HG03064 (cell line): ENCODE measurements around the gene SVEP1.

Source experiments
- ATAC-seq: cut with Tn5 transposase; IDR thresholded peaks from one replicate; pipeline ENCODE4 v1.9.1; 2021; ENCODE audit warnings: low read depth; ENCODE audit not compliant: unreplicated experiment

SVEP1 gene

DNA sequence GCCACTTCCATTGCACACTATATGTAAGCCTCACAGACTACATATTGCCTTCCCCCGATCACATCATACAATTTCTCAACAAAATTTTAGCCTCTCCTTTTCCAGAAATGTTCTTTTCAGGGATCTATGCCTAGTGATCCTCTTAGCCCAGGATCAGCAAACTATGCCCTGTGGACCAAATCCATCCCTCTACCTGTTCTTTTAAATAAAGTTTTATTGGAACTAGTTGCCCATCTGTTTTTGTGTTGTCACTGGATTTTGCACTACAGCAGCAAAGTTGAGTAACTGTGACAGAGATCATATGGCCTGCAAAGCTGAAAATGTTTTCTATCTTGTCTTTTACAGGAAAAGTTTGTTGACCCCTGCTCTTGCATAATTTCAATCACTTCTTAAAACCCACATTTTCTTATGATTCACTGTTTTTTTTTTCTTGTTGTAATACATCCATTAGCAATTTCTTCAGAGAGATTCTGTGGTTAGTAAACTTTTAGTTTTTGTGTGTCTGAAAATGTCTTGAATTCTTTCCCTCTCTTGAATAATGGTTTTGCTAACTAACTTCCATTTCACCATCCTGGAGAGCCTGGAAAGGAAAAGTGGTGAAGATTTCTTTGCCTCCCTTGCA, 248.9 kb downstream of the SVEP1 start:
- no peak for ATAC-seq

DNA sequence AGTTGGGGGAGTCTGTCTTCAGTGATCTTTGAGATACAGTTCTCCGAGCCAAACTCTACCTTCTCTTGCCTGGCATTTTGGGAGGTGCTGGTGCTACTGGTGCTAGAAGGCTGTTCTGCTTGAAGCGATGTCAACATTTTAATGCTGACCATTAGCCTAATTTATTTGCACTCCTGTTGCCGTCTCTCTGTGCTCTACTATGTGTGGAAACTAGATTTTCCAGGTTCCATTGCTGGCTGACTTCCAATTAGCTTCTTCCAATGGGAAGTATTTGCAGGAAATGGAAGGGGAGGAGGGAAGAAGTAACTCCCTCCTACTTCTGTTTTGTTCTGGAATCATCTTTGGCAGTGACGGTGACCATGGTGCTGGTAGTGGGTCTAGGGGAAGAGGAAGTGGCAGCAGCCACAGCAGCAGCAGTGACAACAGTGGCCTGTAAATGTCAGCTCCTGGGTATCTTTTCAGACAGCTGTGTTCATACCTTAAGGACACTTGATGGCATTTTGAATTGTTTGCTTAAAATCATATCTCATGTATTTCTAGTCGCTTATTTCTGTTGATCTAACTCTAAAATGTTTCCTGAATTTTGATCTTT, 249.8 kb downstream of the SVEP1 start:
- ATAC-seq = no peak

DNA sequence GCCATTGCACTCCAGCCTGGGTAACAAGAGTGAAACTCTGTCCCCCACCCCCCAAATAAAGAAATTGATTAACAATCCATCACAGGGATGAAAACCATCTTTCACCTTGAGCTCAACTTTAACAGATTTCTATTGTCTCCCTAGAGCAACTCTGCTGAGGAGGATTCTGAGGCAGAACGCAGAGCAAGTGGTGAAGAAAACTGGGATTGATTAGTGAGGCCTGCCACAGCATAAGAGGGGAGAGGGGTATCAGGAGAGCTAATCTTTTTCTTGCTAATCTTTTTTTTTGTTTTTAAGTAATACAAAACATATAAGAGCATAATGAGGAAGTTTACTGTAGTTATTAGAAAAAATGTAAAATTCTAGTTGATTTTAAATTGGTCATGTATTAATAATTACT, 250.8 kb downstream of the SVEP1 start:
- no peak for ATAC-seq

DNA sequence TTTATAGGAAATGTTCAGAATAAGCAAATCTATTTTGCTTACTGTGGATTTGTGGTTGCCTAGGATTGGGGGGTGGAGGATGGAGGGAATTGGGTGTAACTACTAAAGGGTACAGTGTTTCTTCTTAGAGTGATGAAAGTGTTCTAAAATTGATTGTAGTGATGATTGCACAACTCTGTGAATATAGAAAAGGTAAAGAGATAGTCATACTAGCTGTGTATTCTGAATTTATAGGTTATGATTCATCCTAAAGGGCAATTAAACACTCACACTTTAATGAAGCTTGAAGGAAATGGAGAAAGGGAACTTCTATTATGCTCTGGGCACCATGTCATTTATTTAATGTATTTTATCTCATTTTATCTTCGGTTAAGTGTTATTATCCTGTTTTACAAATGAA, 251.8 kb downstream of the SVEP1 start:
- no peak for ATAC-seq

DNA sequence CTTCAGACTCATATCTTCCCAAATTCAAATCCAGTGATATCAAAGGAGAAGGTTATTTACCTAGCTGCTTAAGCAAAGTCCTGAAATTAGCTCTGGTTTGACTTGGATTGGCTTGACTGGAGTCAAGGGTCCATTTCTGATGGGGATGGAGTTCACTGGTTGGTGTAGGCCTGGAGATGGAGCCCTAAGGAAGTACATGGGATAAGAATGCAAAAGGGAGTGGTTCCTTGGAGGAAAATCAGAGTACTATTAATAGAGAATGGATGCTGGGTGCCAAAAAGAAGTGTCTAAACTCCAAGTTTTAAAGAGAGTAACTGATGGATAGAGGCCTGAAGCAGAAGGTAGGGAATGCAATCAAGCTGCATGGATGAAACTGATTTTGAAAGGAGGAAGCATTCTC, 255.7 kb downstream of the SVEP1 start:
- ATAC-seq = no peak

DNA sequence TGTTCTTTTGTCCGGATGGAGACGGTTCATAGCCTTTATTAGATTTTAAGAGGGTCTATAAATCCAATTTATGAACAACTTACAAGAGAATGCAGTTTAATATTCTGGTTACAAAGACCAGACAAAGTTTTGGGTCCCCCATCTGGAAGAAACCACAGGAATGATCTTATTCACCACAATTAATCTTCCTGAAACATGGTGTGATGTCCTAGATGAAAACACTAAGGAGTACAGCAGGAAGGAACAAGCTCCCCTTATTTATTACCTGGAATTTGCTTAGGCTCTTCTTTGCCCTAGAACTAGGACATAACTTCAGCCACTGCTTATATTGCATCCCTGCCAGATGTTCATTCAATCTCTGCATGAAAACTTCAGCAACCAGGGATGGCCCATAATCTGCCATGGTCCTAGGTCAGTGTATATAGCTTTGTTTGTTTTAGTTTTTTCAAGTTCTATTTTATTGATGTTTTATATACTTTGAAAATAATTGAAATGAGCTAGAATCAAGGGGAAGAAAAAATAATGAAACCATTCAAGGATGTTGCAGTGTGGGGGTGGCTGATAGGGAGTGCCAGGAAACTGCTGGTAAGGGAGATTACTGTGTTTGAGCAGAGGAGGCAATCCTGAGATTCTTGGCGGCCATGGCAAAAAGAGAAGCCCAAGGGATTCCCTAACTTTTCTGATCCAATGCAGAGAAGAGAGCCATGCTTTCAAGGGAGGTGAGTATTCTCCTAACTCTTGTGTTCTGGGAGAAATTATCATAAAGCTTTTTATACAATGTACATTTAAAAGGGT, 258.7 kb downstream of the SVEP1 start:
- ATAC-seq = no peak

DNA sequence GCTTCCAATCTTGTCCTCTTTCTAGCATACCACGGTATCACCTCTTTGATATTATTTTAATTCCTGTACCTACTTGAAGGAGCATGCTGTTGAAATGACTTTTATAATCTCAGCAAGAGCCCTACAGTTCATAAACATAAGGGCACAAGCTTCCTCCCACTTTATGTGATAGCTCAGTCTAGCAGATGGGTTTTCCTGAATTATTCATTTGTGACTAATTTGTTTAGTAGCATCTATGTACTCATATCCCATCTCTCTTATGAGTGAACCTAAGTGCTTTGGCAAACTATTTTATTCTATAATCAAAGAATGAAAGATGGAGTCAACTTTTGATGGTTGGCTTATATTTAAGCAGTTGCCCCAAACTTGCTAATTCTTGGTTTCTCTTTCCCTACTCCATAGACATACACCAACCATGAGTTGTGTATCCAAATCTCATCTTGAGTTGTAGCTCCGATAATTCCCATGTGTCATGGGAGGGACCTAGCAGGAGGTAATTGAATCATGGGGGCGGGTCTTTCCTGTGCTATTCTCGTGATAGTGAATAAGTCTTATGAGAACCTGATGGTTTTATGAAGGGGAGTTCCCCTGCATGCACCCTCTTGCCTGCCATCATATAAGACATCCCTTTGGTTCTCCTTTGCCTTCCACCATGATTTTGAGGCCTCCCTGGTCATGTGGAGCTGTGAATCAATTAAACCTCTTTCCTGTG, 259.6 kb downstream of the SVEP1 start:
- ATAC-seq = no peak

DNA sequence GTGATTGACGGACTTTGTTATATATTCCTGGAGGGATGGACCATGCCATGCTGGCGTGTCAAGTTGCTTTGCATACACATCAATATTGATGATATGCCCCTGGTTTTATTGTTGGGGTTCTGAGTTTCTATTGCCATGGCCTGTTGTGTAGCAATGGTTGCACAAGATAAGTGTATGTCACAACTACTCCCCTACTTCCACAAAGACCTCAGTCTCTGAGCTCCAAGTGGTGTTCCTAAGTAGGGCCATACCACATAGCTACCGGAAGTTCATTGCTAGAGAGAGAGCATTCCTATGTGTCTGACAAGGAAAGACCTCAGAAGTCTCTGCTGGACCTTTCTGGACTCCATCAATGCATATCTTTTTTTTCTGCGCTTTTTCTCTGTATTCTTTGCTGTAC, 261.6 kb downstream of the SVEP1 start:
- ATAC-seq = no peak

DNA sequence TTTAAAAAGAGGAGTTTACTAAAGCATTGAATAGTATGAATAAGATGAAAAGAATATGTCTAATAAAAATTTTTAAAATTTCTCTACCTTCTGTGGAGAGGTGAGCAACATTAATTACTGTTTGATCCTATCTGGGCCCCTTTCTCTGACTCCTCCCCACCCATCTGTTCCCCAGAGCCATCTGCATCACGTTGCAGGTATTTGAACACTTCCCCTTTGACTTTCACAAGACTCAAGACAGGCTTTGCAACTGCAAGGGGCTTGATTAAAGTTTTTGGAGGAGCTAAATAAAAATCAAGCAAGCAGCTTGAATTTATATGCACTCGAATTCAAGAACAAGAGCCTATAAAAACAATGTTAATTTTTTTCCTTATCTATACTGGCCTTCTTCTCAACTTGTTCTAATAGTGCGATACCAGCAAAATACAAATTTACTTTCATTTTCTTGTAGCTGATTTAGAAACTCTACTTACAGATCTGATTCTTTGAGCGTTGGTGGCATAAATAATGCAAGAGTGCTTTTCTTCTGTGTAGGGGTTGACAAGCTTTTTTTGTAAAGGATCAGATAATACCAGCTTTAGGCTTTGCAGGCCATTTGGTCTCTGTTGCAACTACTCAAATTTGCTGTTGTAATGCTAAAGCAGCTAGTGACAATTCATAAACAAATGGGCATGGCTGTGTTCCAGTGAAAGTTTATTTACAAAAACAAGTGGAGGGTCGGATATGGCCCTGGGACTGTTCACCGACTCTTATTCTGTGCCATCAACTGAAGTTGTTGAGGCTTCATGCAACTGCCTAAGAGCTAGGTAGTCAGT, 263.1 kb downstream of the SVEP1 start:
- peak; percentile 97 for ATAC-seq
